Keratinocyte (primary cell): ENCODE data around the gene CFAP61. TPM values are rescaled to one million over a fixed set of nuclear protein-coding genes. Genes with fewer than 3 reads are reported as not detected.

Source experiments
- DNase-seq: peaks from one replicate; pipeline ENCODE4 v3.0.0-alpha.2; 2011; ENCODE audit warnings: low read depth, missing footprints, low spot score
- FAIRE-seq: peaks from 2 replicates; lab custom pipeline; 2011; peaks lifted over from hg19 to GRCh38; lab: Jason Lieb, UNC
- H2AFZ ChIP-seq: 2 replicates; pipeline ENCODE4 v1.6.0; 2012; ENCODE audit warnings: low read length, control low read depth, inconsistent platforms; ENCODE audit not compliant: control insufficient read depth
- H3K27ac ChIP-seq: 2 replicates; pipeline ENCODE4 v1.5.1; 2011; ENCODE audit warnings: low read length; ENCODE audit not compliant: control insufficient read depth, insufficient read depth
- H3K27me3 ChIP-seq: 3 replicates; pipeline ENCODE4 v1.6.0; 2011; ENCODE audit warnings: low read length; ENCODE audit not compliant: control insufficient read depth, insufficient read depth; ENCODE audit errors: extremely low read depth
- H3K36me3 ChIP-seq, 2 experiments: 2 replicates in 1 of 2; 3 replicates in 1 of 2; pipeline ENCODE4 v1.5.1; 2011; ENCODE audit warnings: low read length in 2 of 2, mild to moderate bottlenecking in 1 of 2; ENCODE audit not compliant: control insufficient read depth in 2 of 2, insufficient read depth in 2 of 2; ENCODE audit errors: extremely low read depth in 1 of 2
- H3K4me1 ChIP-seq: 3 replicates; pipeline ENCODE4 v1.5.1; 2011; ENCODE audit warnings: low read length; ENCODE audit not compliant: control insufficient read depth, insufficient read depth; ENCODE audit errors: extremely low read depth
- H3K4me2 ChIP-seq: 3 replicates; pipeline ENCODE4 v1.6.0; 2011; ENCODE audit warnings: low read depth, low read length; ENCODE audit not compliant: control insufficient read depth, insufficient read depth; ENCODE audit errors: extremely low read depth
- H3K4me3 ChIP-seq, 3 experiments: fragments of 200-600 bp in 1 of 3; sonication (generic) in 1 of 3; 2 replicates in 2 of 3; 3 replicates in 1 of 3; pipeline ENCODE4 v1.5.1; 2011 to 2016; ENCODE audit warnings: low read length in 3 of 3, mild to moderate bottlenecking in 3 of 3, control low read depth in 2 of 3, inconsistent platforms in 1 of 3, low read depth in 1 of 3, mixed read lengths in 1 of 3, mixed run types in 1 of 3, moderate library complexity in 1 of 3; ENCODE audit not compliant: control insufficient read depth in 2 of 3, insufficient read depth in 2 of 3; ENCODE audit errors: extremely low read depth in 1 of 3
- H3K79me2 ChIP-seq: 2 replicates; pipeline ENCODE4 v1.6.0; 2012; ENCODE audit warnings: low read length; ENCODE audit not compliant: control insufficient read depth, insufficient read depth
- H3K9ac ChIP-seq: 3 replicates; pipeline ENCODE4 v1.6.0; 2011; ENCODE audit warnings: low read length; ENCODE audit not compliant: control insufficient read depth, insufficient read depth; ENCODE audit errors: extremely low read depth
- H3K9me1 ChIP-seq: 3 replicates; pipeline ENCODE4 v1.6.0; 2011; ENCODE audit warnings: low read length; ENCODE audit not compliant: control insufficient read depth, insufficient read depth; ENCODE audit errors: extremely low read depth
- H3K9me3 ChIP-seq: 2 replicates; pipeline ENCODE4 v1.5.1; 2012; ENCODE audit warnings: low read depth, low read length; ENCODE audit not compliant: control insufficient read depth
- H4K20me1 ChIP-seq: 3 replicates; pipeline ENCODE4 v1.6.0; 2011; ENCODE audit warnings: low read length; ENCODE audit not compliant: control insufficient read depth, insufficient read depth; ENCODE audit errors: extremely low read depth
- EZH2 ChIP-seq: IDR thresholded peaks from one replicate; pipeline ENCODE4 v1.6.1; 2012; ENCODE audit warnings: inconsistent platforms, mild to moderate bottlenecking, low read length, moderate library complexity
- dilution Hi-C: fragments of 300-500 bp; cut with MboI; formaldehyde crosslinking; loops from one replicate; pipeline ENCODE4 v1.7.0; 2020; ENCODE audit warnings: low sequenced_read_pairs; ENCODE audit not compliant: extremely low pct_ligation_motif_present
- polyA plus RNA-seq, 5 experiments: library from polyadenylated mRNA; depleted of rRNA in 3 of 5; stranded (reverse) in 3 of 5; stranded (forward) in 1 of 5; unstranded in 1 of 5; fragments of >200 nt; gene quantifications; 1 replicate in 1 of 5; 2 replicates in 3 of 5; 3 replicates in 1 of 5; pipeline versions ENCODE4 v1.2.1 to v1.2.3, GENCODE V29; 2011 to 2012; ENCODE audit warnings: missing spikeins in 2 of 5, low read depth in 1 of 5, low replicate concordance in 1 of 5
- TF ChIP-seq, protein P1 (sequence below), 3 experiments: IDR thresholded peaks in 1 of 3; conservative IDR thresholded peaks in 1 of 3; optimal IDR thresholded peaks in 1 of 3; 2 replicates in 2 of 3; 3 replicates in 1 of 3; pipeline versions ENCODE3 to v1.5.1; 2011; ENCODE audit warnings: low read length in 3 of 3, mild to moderate bottlenecking in 3 of 3, moderate library complexity in 2 of 3, control low read depth in 1 of 3, inconsistent platforms in 1 of 3; ENCODE audit not compliant: insufficient read depth in 2 of 3; ENCODE audit errors: extremely low read depth in 1 of 3

Gene CFAP61
- polyA plus RNA-seq, 1 donor (not counting 4 experiments of a cell fraction or from before 2014, with no cell fraction given): 0.25 TPM

DNA sequence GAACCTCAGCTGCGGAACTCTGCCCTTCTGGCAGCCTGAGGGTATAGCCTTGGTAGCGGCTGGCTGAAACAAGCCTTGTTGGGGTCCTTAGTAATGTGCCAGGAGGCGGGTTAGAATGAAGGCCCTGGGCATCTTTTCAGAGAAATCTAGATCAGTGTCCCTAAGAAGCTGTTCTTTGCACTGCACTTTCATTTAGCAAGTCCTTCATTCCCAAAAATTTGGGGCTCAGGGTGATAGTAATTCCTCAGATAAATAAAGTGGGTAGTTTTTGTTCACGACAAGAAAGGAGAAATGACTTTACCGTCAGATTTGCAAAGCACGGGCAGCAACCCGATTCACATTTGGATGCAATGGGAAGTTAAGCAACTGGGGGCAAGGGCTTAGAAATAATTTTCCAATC, 318.8 kb downstream of the CFAP61 start:
- Histone ChIP-seq H3K4me1 (peaks cover 5% of the 10 kb centered on the region), H3K27me3 (peaks cover 58% of the 10 kb centered on the region), H3K79me2 (no peaks in the 10 kb centered on the region), H3K27ac (no peak overlapping the region), H3K9ac (no peak overlapping the region), H3K9me1 (no peaks in the 10 kb centered on the region), H3K4me2 (no peak overlapping the region), H2AFZ (no peak overlapping the region), H4K20me1 (no peaks in the 10 kb centered on the region), H3K9me3 (no peaks in the 10 kb centered on the region), H3K36me3 (no peaks in the 10 kb centered on the region), H3K4me3 (no peak overlapping the region)
- dilution Hi-C loops: no loop called here
- DNase-seq (no peak), FAIRE-seq (no peak)
- TF ChIP-seq, protein P1, sequence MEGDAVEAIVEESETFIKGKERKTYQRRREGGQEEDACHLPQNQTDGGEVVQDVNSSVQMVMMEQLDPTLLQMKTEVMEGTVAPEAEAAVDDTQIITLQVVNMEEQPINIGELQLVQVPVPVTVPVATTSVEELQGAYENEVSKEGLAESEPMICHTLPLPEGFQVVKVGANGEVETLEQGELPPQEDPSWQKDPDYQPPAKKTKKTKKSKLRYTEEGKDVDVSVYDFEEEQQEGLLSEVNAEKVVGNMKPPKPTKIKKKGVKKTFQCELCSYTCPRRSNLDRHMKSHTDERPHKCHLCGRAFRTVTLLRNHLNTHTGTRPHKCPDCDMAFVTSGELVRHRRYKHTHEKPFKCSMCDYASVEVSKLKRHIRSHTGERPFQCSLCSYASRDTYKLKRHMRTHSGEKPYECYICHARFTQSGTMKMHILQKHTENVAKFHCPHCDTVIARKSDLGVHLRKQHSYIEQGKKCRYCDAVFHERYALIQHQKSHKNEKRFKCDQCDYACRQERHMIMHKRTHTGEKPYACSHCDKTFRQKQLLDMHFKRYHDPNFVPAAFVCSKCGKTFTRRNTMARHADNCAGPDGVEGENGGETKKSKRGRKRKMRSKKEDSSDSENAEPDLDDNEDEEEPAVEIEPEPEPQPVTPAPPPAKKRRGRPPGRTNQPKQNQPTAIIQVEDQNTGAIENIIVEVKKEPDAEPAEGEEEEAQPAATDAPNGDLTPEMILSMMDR (optimal IDR thresholded peaks at IDR 0.05 in 1 of 3, IDR thresholded peaks at IDR 0.05 in 1 of 3, conservative IDR thresholded peaks at IDR 0.05 in 1 of 3; ENCODE audit: extremely low read depth in 1 of 3, insufficient read depth in 2 of 3, low read length in 3 of 3): no peak
- TF ChIP-seq EZH2: no peak

DNA sequence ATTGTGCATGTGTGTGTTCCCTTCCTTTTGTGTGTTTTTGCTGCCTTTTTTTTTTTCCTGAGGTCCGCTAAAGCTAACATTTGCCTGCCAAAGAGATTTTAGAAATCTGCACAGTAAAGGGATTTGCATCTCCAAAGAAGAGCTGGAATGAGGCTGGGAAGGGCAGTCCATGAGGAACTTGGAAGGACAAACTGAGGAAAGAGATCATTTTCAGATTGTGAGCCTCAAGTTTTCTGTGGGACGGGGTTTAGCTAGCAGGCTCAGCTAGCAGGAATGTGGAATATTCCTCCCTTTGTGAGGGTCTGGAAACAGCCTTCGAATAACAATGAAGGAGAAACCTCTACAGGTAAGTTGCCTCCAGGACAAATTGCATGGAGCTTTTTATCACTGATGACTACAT, 319.3 kb downstream of the CFAP61 start:
- dilution Hi-C loops: no loop called here
- no peak for FAIRE-seq
- H3K27me3 ChIP-seq: peaks cover 52% of the 10 kb centered on the region
- H3K4me1 ChIP-seq: peaks cover 5% of the 10 kb centered on the region
- TF ChIP-seq, protein P1 (optimal IDR thresholded peaks at IDR 0.05 in 1 of 3, IDR thresholded peaks at IDR 0.05 in 1 of 3, conservative IDR thresholded peaks at IDR 0.05 in 1 of 3; ENCODE audit: extremely low read depth in 1 of 3, insufficient read depth in 2 of 3, low read length in 3 of 3): no peak
- TF ChIP-seq EZH2: no peak
- no peaks in the 10 kb centered on the region for H4K20me1 ChIP-seq
- no peak overlapping the region for H3K27ac ChIP-seq
- no peaks in the 10 kb centered on the region for H3K79me2 ChIP-seq
- no peak overlapping the region for H3K4me3 ChIP-seq
- H3K9me1 ChIP-seq: no peaks in the 10 kb centered on the region
- no peak overlapping the region for H3K9ac ChIP-seq
- DNase-seq: no peak
- no peaks in the 10 kb centered on the region for H3K9me3 ChIP-seq
- H3K4me2 ChIP-seq: no peak overlapping the region
- no peak overlapping the region for H2AFZ ChIP-seq
- no peaks in the 10 kb centered on the region for H3K36me3 ChIP-seq
